Stimulated activated effector memory CD8-positive, alpha-beta T cell treated with anti-CD3 and anti-CD28 coated beads, Interleukin-12 subunit alpha, Interleukin-12 subunit beta, amount 100 ng/mL, for 72 hours (primary cell): ENCODE results near the gene ATXN7L1.
A peak's percentile ranks its signal among the peaks of the same experiment; 100 is the strongest.

Experiments used
- ATAC-seq: fragments of 150-1000 bp; cut with Tn5 transposase; 2 replicates; pipeline ENCODE4 v1.10.0; 2021
- DNase-seq, 2 donors: peaks; one replicate each; pipeline ENCODE4 v3.0.0; 2021 to 2022; ENCODE audit warnings: low spot score in 2 of 2
- H3K27ac Mint-ChIP-seq: one replicate; pipeline ENCODE4 v1.8.0; 2022; ENCODE audit warnings: mild to moderate bottlenecking, mixed read lengths
- H3K36me3 Mint-ChIP-seq: one replicate; pipeline ENCODE4 v1.8.0; 2022; ENCODE audit warnings: mild to moderate bottlenecking, mixed read lengths
- H3K4me1 Mint-ChIP-seq: one replicate; pipeline ENCODE4 v1.8.0; 2022; ENCODE audit warnings: mixed read lengths
- H3K4me3 Mint-ChIP-seq: one replicate; pipeline ENCODE4 v1.8.0; 2022; ENCODE audit warnings: mild to moderate bottlenecking, mixed read lengths
- H3K9me3 Mint-ChIP-seq: one replicate; pipeline ENCODE4 v1.8.0; 2022; ENCODE audit warnings: mixed read lengths

The ATXN7L1 gene

GRCh38 chr7:105585850-105586500 is 290.4 kb downstream of the ATXN7L1 start:
- Mint-ChIP-seq H3K27ac (no peak overlapping the region), H3K4me1 (peaks cover 13% of the 10 kb centered on the region), H3K4me3 (no peak overlapping the region), H3K9me3 (peaks cover 3% of the 10 kb centered on the region), H3K36me3 (no peaks in the 10 kb centered on the region)
- DNase-seq (no peak), ATAC-seq (no peak)

- Mint-ChIP-seq H3K9me3 (peaks cover 3% of the 10 kb centered on the region), H3K4me3 (no peak overlapping the region), H3K4me1 (peaks cover 10% of the 10 kb centered on the region), H3K27ac (no peak overlapping the region), H3K36me3 (no peaks in the 10 kb centered on the region)
- DNase-seq (no peak), ATAC-seq (no peak)
Observed at GRCh38 chr7:105584165-105584564, 292.2 kb downstream of the ATXN7L1 start.

DNA sequence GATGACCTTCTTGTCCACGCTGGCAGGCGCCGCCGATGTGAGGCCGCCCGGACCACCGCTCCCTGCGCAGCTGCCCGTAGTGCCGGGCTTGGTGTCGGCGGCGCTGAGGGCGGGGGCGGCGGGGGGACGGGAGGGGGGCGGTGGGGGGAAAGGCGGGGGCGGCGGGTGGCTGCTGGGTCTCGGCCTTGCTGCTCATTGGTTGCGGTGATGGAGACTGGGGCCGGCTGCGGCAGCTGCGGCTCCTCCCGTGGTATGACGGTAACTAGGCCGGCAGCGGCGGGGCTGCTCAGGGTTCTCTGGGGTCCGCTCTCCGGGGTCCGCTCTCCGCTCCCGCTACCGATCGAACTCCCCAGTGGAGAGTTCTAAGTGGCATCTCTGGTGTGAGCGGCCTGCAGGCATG is 293.3 kb downstream of the ATXN7L1 start:
- Mint-ChIP-seq H3K4me3 (no peak overlapping the region), H3K4me1 (peaks cover 9% of the 10 kb centered on the region), H3K27ac (no peak overlapping the region), H3K36me3 (no peaks in the 10 kb centered on the region), H3K9me3 (peaks cover 3% of the 10 kb centered on the region)
- ATAC-seq (no peak), DNase-seq (no peak)

- H3K36me3 Mint-ChIP-seq, result no peaks in the 10 kb centered on the region
- ATAC-seq (peak; percentile 70), DNase-seq (peak in 1 of 2 donors; percentile 54)
- H3K4me3 Mint-ChIP-seq, result peak within 1 kb of the TSS; percentile 60
- peak within 1 kb of the TSS; percentile 40 for H3K27ac Mint-ChIP-seq
- H3K9me3 Mint-ChIP-seq, result peaks cover 3% of the 10 kb centered on the region
- H3K4me1 Mint-ChIP-seq, result peaks cover 9% of the 10 kb centered on the region
Observed at GRCh38 chr7:105581066-105581811, 295.2 kb downstream of the ATXN7L1 start, which contains the start of gene EFCAB10. Gene EFCAB10, minus strand, starts transcription at chr7:105581493. Its CDS starts 30 bp downstream, at chr7:105581463.

- Mint-ChIP-seq H3K9me3 (peaks cover 3% of the 10 kb centered on the region), H3K4me3 (no peak overlapping the region), H3K27ac (no peak overlapping the region), H3K4me1 (peaks cover 9% of the 10 kb centered on the region), H3K36me3 (no peaks in the 10 kb centered on the region)
- no peak for ATAC-seq
- DNase-seq, result no peak
Observed at GRCh38 chr7:105580022-105580740, 296.2 kb downstream of the ATXN7L1 start.

DNA sequence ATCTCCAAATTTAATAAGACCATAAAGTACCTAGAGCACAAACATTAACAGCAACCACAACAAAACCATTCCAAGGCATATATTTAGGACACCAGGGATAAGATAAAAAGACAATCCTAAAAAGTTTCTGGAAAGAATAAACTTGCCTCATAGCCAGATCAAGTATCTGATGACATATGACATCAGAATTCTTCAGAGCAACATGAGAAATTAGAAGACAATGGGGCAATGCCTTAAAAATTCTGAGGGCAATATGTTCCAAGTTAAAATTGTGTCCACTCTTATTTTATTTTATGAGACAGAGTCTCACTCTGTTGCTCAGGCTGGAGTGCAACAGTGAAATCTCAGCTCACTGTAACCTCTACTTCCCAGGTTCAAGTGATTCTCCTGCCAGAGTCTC is 297.9 kb downstream of the ATXN7L1 start:
- DNase-seq, result no peak
- Mint-ChIP-seq H3K27ac (no peak overlapping the region), H3K4me1 (peaks cover 9% of the 10 kb centered on the region), H3K9me3 (no peaks in the 10 kb centered on the region), H3K4me3 (no peak overlapping the region), H3K36me3 (no peaks in the 10 kb centered on the region)
- no peak for ATAC-seq

DNA sequence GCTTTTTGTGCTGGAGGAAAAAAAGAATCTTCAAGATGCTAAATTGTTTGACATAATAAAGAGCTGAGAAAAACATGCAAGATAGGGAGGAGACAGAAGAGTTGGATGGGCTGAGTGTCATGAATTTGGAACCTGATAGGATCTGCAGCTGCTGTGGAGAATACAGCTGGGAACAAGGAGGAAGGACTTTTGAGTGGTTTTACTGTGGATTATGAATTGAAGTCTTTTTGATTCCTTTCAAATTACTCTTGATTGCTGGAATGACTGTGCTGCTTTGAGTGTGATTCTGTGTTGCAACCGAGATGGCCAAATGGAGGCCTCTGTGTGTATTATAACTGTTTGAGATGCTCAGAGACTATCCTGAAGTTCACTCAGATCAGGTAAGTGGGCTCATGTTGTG is 299.1 kb downstream of the ATXN7L1 start:
- no peak overlapping the region for H3K27ac Mint-ChIP-seq
- no peak overlapping the region for H3K4me3 Mint-ChIP-seq
- H3K9me3 Mint-ChIP-seq, result no peaks in the 10 kb centered on the region
- ATAC-seq (no peak), DNase-seq (no peak)
- peaks cover 9% of the 10 kb centered on the region for H3K4me1 Mint-ChIP-seq
- H3K36me3 Mint-ChIP-seq, result no peaks in the 10 kb centered on the region

GRCh38 chr7:105571891-105572290 is 304.5 kb downstream of the ATXN7L1 start:
- H3K9me3 Mint-ChIP-seq, result no peaks in the 10 kb centered on the region
- ATAC-seq, result no peak
- no peak overlapping the region for H3K4me3 Mint-ChIP-seq
- no peak for DNase-seq
- no peak overlapping the region for H3K27ac Mint-ChIP-seq
- peaks cover 37% of the 10 kb centered on the region for H3K36me3 Mint-ChIP-seq
- H3K4me1 Mint-ChIP-seq, result no peaks in the 10 kb centered on the region

DNA sequence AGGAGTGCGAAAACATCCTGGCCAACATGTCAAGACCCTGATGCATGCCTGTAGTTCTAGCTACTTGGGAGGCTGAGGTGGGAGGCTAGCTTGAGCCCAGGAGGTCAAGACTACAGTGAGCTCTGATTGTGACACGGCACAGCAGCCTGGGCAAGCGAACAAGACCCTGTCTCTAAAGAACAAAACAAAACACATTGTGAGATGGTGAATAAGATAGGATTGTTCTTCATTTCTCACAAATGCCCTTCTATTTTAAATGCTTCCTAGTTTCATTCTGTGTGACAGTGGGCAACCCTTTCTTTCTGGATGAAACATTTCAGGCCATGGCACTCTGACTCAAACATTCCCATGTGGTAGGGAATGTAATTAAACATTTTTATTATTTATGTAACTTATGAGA is 308.6 kb downstream of the ATXN7L1 start:
- Mint-ChIP-seq H3K9me3 (no peaks in the 10 kb centered on the region), H3K4me1 (no peaks in the 10 kb centered on the region), H3K36me3 (peaks cover 78% of the 10 kb centered on the region), H3K27ac (peak overlapping the region; percentile 48), H3K4me3 (no peak overlapping the region)
- ATAC-seq (no peak), DNase-seq (no peak)

DNA sequence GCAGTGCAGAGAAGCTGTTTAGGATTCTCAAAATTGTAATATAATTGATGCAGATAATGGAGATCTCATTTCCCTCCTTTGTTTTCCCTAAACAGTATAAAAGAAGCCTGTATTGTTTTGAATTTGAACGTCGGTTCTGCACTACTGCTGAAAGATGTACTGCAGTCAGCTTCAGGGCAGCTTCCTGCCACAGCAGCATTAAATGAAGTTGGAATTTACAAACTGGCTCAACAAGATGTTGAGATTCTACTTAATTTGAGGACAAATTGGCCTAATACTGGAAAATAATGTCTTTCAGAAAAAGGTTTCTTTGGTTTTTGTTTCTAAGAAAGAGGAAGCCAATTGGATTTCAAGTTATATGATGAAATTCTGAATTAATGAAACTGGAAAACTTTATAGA is 309.4 kb downstream of the ATXN7L1 start:
- DNase-seq (no peak), ATAC-seq (no peak)
- H3K4me3 Mint-ChIP-seq, result no peak overlapping the region
- H3K27ac Mint-ChIP-seq, result no peak overlapping the region
- H3K36me3 Mint-ChIP-seq, result peaks cover 86% of the 10 kb centered on the region
- no peaks in the 10 kb centered on the region for H3K4me1 Mint-ChIP-seq
- no peaks in the 10 kb centered on the region for H3K9me3 Mint-ChIP-seq

GRCh38 chr7:105565190-105565589 is 311.2 kb downstream of the ATXN7L1 start:
- no peak for DNase-seq
- H3K27ac Mint-ChIP-seq, result no peak overlapping the region
- H3K4me3 Mint-ChIP-seq, result no peak overlapping the region
- ATAC-seq, result no peak
- peaks cover 96% of the 10 kb centered on the region for H3K36me3 Mint-ChIP-seq
- H3K9me3 Mint-ChIP-seq, result no peaks in the 10 kb centered on the region
- no peaks in the 10 kb centered on the region for H3K4me1 Mint-ChIP-seq

DNA sequence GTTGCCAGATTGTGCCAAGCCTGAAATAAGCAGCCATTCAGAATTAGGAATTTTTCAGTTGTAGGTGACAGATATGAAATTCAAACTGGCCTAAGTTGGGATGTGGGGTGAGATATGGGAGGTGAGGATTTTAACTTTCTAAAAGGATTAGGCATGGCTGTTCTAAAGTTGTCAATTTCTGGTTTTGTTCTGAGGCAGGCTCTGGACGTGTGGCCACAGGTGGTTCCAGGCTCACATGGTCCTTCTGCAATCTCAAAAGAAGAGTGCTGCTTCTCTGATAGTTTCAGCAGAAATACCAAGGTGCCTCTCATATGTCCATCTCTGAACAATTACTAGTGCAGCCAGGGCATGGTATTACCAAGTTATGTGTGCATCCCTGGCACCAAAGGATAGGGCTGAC is 316.5 kb downstream of the ATXN7L1 start:
- no peaks in the 10 kb centered on the region for H3K4me1 Mint-ChIP-seq
- H3K27ac Mint-ChIP-seq, result no peak overlapping the region
- H3K4me3 Mint-ChIP-seq, result no peak overlapping the region
- DNase-seq, result no peak
- H3K9me3 Mint-ChIP-seq, result no peaks in the 10 kb centered on the region
- no peak for ATAC-seq
- peaks cover 100% of the 10 kb centered on the region for H3K36me3 Mint-ChIP-seq
